PFSK-1 (cell line): ENCODE measurements around the gene HOXD11.

Experiments
- FOXP2 ChIP-seq: optimal IDR thresholded peaks from 2 replicates; pipeline ENCODE3; 2011; ENCODE audit warnings: borderline replicate concordance, control low read depth, inconsistent platforms; ENCODE audit not compliant: insufficient read depth; ENCODE audit errors: extremely low read length, extremely low read depth
- POLR2AphosphoS5 ChIP-seq: IDR thresholded peaks from 2 replicates; pipeline ENCODE4 v1.6.1; 2012; ENCODE audit warnings: low read depth, mild to moderate bottlenecking, control low read depth, low read length, moderate library complexity
- REST ChIP-seq, 2 experiments: IDR thresholded peaks; 2 replicates each; pipeline versions ENCODE4 v1.6.1 to v1.8.0; 2011 to 2012; ENCODE audit warnings: low read depth in 2 of 2, low read length in 2 of 2, control low read depth in 1 of 2, inconsistent platforms in 1 of 2, mild to moderate bottlenecking in 1 of 2, moderate library complexity in 1 of 2; ENCODE audit not compliant: insufficient read depth in 1 of 2
- SIN3A ChIP-seq: IDR thresholded peaks from 2 replicates; pipeline ENCODE4 v1.6.1; 2012; ENCODE audit warnings: mild to moderate bottlenecking, low read length, moderate library complexity, borderline replicate concordance; ENCODE audit not compliant: insufficient read depth
- TAF1 ChIP-seq: IDR thresholded peaks from 2 replicates; pipeline ENCODE4 v1.6.1; 2012; ENCODE audit warnings: low read length, control low read depth, borderline replicate concordance; ENCODE audit not compliant: insufficient read depth

HOXD11 gene

GRCh38 chr2:176122052-176122682 is 15.1 kb downstream of the HOXD11 start:
- TF ChIP-seq TAF1 (no peak), FOXP2 (no peak), SIN3A (no peak), POLR2AphosphoS5 (no peak), REST (IDR thresholded peaks at IDR 0.05; ENCODE audit: insufficient read depth in 1 of 2, low read depth in 2 of 2, low read length in 2 of 2) (no peak)

DNA sequence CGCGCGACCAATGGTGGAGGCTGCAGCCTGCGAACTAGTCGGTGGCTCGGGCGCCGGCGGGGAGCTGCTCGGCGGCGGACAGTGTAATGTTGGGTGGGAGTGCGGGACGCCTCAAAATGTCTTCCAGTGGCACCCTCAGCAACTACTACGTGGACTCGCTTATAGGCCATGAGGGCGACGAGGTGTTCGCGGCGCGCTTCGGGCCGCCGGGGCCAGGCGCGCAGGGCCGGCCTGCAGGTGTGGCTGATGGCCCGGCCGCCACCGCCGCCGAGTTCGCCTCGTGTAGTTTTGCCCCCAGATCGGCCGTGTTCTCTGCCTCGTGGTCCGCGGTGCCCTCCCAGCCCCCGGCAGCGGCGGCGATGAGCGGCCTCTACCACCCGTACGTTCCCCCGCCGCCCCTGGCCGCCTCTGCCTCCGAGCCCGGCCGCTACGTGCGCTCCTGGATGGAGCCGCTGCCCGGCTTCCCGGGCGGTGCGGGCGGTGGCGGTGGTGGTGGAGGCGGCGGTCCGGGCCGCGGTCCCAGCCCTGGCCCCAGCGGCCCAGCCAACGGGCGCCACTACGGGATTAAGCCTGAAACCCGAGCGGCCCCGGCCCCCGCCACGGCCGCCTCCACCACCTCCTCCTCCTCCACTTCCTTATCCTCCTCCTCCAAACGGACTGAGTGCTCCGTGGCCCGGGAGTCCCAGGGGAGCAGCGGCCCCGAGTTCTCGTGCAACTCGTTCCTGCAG is 15.8 kb downstream of the HOXD11 start, which contains the start of gene HOXD9:
HOXD9 (plus strand) TSS at position 37 of the 728 bp plus-strand sequence; CDS start at position 87, 50 bp downstream.
- TF ChIP-seq REST (IDR thresholded peaks at IDR 0.05; ENCODE audit: insufficient read depth in 1 of 2, low read depth in 2 of 2, low read length in 2 of 2) (no peak), TAF1 (no peak), POLR2AphosphoS5 (no peak), SIN3A (no peak), FOXP2 (no peak)

GRCh38 chr2:176123411-176124109 is 16.5 kb downstream of the HOXD11 start:
- TF ChIP-seq SIN3A (no peak), TAF1 (no peak), POLR2AphosphoS5 (no peak), REST (IDR thresholded peaks at IDR 0.05; ENCODE audit: insufficient read depth in 1 of 2, low read depth in 2 of 2, low read length in 2 of 2) (no peak), FOXP2 (no peak)

DNA sequence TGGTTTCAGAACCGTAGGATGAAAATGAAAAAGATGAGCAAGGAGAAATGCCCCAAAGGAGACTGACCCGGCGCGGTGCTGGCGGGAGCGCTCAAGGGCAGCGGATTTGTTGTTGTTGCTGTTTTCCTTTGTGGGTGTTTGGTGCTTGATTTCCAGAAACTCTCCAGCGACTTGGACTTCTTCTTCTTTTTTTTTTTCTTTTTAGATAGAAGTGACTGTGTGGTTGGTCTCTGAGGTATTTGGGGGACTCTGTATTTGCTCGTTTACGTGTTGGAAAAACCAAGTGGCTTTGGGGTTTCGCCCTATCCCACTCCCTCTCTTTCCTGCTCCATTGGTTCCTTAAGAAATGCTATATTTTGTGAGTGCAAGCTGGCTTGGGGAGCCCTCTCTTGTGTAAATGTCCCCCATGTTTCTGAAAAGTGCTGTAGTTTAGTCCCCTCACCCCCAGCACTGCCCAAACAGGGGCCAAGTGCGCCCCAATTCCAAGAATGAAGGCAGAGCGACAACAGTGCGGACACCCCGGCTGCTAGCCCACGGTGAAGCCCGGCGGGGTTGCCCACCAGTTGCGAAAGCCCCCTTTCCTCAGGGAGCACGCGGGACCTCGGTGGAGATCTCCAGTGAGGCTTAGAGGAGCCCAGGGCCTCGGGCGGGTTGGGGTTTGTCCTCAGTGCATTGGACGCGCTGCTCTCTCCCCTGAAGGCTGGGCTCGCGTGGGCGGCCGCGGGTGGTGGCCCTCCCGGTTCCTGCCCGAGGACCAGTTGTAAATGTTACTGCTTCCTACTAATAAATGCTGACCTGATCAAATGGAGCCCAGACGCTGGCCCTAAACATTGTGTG is 17.2 kb downstream of the HOXD11 start:
- TF ChIP-seq TAF1 (no peak), SIN3A (no peak), REST (IDR thresholded peaks at IDR 0.05; ENCODE audit: insufficient read depth in 1 of 2, low read depth in 2 of 2, low read length in 2 of 2) (no peak), FOXP2 (no peak), POLR2AphosphoS5 (no peak)
